Gastroesophageal sphincter (tissue), 2 donors: ENCODE data around the gene PDE1C.

Experiments used
- POLR2A ChIP-seq, 2 donors: fragments of 450-650 bp; IDR thresholded peaks; one replicate each; pipeline ENCODE4 v1.6.1; 2017; ENCODE audit warnings: antibody characterized with exemption in 2 of 2, mild to moderate bottlenecking in 2 of 2, moderate library complexity in 1 of 2
- POLR2AphosphoS5 ChIP-seq: sonication (generic); formaldehyde crosslinking; IDR thresholded peaks from one replicate; pipeline ENCODE4 v1.6.1; 2017; ENCODE audit warnings: antibody characterized with exemption

DNA sequence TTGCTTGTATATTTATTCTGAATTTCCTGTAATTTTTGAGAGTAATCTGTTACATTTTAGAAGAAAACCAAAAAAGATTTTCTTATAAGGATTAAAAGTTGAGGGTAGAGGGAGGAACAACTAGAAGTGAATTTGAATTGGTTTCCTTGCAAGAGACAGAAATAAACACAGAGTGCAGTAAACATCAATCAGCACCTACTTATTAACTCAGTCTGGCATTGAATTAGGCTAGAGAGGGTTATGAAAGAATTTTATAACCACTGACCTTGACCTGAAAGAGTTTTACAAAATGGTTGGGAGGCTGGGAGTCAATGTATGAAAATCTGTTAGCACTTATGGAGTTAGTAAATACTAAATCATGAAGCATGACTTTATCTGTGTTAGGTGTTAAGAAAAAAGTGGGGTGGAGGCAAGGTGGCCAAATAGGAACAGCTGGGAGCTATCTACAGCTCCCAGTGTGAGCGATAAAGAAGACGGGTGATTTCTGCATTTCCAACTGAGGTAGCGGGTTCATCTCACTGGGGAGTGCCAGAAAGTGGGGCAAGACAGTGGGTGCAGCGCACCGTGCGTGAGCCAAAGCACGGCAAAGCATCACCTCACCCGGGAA lies 106.5 kb downstream of the PDE1C start:
- no peak for TF ChIP-seq POLR2A (IDR thresholded peaks at IDR 0.05)
- TF ChIP-seq POLR2AphosphoS5, result no peak
